B cell (primary cell): Measurements from ENCODE around the gene FAM222A.

ENCODE experiments used
- EZH2 ChIP-seq: IDR thresholded peaks from 2 replicates; pipeline ENCODE4 v1.6.1; 2012; ENCODE audit warnings: borderline replicate concordance, low read depth, mild to moderate bottlenecking, moderate library complexity, low read length; ENCODE audit not compliant: insufficient read depth, poor library complexity, severe bottlenecking
- TF ChIP-seq, protein P1 (sequence below): fragments of 200-600 bp; IDR thresholded peaks from one replicate; pipeline ENCODE4 v1.8.0; 2022; ENCODE audit warnings: antibody characterized with exemption, mild to moderate bottlenecking

DNA sequence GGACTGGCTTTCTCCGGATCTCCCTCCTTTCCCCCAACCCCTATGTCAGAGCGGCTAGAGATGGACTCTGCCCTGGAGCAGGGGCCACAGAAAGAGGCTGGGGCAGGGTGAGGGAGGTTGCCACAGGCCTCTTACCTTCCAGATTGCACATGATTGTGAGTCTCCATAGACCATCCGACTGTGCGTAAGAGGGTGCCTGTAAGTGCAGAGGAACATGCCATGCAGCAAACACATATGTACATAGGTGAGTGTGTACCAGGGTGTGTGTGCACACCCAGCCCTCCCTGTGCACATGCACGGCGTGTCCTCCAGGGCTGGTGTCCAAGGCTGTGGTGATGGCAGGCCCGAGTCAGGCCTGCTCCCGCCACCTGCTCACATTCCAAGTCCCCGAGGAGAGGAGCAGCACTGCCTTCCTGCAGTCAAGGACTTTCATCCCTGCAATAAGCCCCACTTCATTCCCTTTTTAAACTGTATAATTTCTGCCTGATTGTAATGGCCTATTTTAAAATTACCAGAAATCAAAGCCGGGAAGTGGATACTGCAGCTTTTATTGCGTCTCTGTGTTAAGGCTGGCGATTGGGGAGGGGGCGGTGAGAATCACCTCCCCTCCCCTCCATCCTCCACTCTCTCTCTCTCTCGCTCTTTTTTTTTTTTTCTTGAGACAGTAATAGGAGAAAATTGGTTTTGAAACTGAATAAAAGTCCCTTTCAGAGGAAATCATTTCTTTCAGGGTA lies 28.5 kb downstream of the FAM222A start:
- TF ChIP-seq, protein P1, sequence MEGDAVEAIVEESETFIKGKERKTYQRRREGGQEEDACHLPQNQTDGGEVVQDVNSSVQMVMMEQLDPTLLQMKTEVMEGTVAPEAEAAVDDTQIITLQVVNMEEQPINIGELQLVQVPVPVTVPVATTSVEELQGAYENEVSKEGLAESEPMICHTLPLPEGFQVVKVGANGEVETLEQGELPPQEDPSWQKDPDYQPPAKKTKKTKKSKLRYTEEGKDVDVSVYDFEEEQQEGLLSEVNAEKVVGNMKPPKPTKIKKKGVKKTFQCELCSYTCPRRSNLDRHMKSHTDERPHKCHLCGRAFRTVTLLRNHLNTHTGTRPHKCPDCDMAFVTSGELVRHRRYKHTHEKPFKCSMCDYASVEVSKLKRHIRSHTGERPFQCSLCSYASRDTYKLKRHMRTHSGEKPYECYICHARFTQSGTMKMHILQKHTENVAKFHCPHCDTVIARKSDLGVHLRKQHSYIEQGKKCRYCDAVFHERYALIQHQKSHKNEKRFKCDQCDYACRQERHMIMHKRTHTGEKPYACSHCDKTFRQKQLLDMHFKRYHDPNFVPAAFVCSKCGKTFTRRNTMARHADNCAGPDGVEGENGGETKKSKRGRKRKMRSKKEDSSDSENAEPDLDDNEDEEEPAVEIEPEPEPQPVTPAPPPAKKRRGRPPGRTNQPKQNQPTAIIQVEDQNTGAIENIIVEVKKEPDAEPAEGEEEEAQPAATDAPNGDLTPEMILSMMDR, result no peak
- TF ChIP-seq EZH2, result no peak
